NCI-H774 (cell line): Measurements from ENCODE around the gene BSPH1.
"Not testable (repeated sequence)": the region's sequence is repeated elsewhere in the genome, so short reads cannot be mapped to it uniquely, and the experiment has no call there.

Source experiments
- DNase-seq: peaks from one replicate; lab custom pipeline; 2025; lab: John Stamatoyannopoulos, UW

BSPH1 gene

GRCh38 chr19:47992070-47992469 lies at the start of gene BSPH1:
BSPH1 (minus strand) TSS chr19:47992170; CDS start chr19:47992081, 89 bp downstream.
- DNase-seq: no peak

GRCh38 chr19:48036765-48037164 lies 44.8 kb upstream of the BSPH1 start:
- no peak for DNase-seq

- no peak for DNase-seq
These were observed 41.6 kb upstream of the BSPH1 start for GRCh38 chr19:48033604-48034003.

GRCh38 chr19:48030073-48030472 lies 38.1 kb upstream of the BSPH1 start:
- no peak for DNase-seq

- no peak for DNase-seq
These were observed 37.5 kb upstream of the BSPH1 start for GRCh38 chr19:48029431-48029830.

GRCh38 chr19:48025480-48025879 lies 33.5 kb upstream of the BSPH1 start:
- no peak for DNase-seq

GRCh38 chr19:48023518-48023917 lies 31.5 kb upstream of the BSPH1 start:
- DNase-seq: no peak

- no peak for DNase-seq
These were observed 31.0 kb upstream of the BSPH1 start for GRCh38 chr19:48023011-48023410.

GRCh38 chr19:48020686-48021085 lies 28.7 kb upstream of the BSPH1 start:
- no peak for DNase-seq

GRCh38 chr19:48010932-48011758 lies 19.2 kb upstream of the BSPH1 start:
- DNase-seq: no peak

GRCh38 chr19:48006762-48007161 lies 14.8 kb upstream of the BSPH1 start:
- no peak for DNase-seq

GRCh38 chr19:48004236-48004635 lies 12.3 kb upstream of the BSPH1 start:
- no peak for DNase-seq

- DNase-seq: no peak
These were observed 8.9 kb upstream of the BSPH1 start for GRCh38 chr19:48000846-48001245.

- DNase-seq: no peak
These were observed 6.8 kb upstream of the BSPH1 start for GRCh38 chr19:47998800-47999199.

GRCh38 chr19:47996230-47996727 lies 4.3 kb upstream of the BSPH1 start:
- no peak for DNase-seq

- no peak for DNase-seq
These were observed 2.3 kb upstream of the BSPH1 start, which contains the start of gene ELSPBP1 for GRCh38 chr19:47994209-47994802. ELSPBP1 (plus strand) TSS chr19:47994632; CDS start chr19:48008668, 14,036 bp downstream.

- DNase-seq: no peak
These were observed 670 bp downstream of the BSPH1 start for GRCh38 chr19:47991191-47991808.

- DNase-seq: no peak
These were observed 18.4 kb downstream of the BSPH1 start for GRCh38 chr19:47973529-47973928.

GRCh38 chr19:47955936-47956335 lies 36.0 kb downstream of the BSPH1 start:
- DNase-seq: not testable (repeated sequence)

GRCh38 chr19:47952132-47952531 lies 39.8 kb downstream of the BSPH1 start:
- DNase-seq: not testable (repeated sequence)

GRCh38 chr19:47949852-47950521 lies 42.0 kb downstream of the BSPH1 start:
- DNase-seq: not testable (repeated sequence)

GRCh38 chr19:47928581-47928980 lies 63.4 kb downstream of the BSPH1 start:
- not testable (repeated sequence) for DNase-seq
